Erythroblast (primary cell): ENCODE data around the gene MYB.

ENCODE experiments used
- GATA1 ChIP-seq: IDR thresholded peaks from 2 replicates; pipeline ENCODE4 v1.6.1; 2011; ENCODE audit warnings: low read depth, mild to moderate bottlenecking, control low read depth, low read length, moderate library complexity
- POLR2A ChIP-seq: IDR thresholded peaks from 2 replicates; pipeline ENCODE4 v1.6.1; 2011; ENCODE audit warnings: mild to moderate bottlenecking, low read length

GRCh38 chr6:135163440-135163738 lies 17.7 kb upstream of the MYB start:
- TF ChIP-seq POLR2A (no peak), GATA1 (no peak)
